Fibroblast of lung (primary cell): ENCODE data around the gene RXRA. TPM values are rescaled to one million over a fixed set of nuclear protein-coding genes. Genes with fewer than 3 reads are reported as not detected.

Source experiments
- DNase-seq, 2 donors: peaks; one replicate each; pipeline versions ENCODE4 v3.0.0 to v3.0.0-alpha.2; 2010; ENCODE audit warnings: low read depth in 2 of 2
- H2AFZ ChIP-seq: 2 replicates; pipeline ENCODE4 v1.5.1; 2012; ENCODE audit warnings: low read length, control low read depth, inconsistent platforms
- H3K27ac ChIP-seq: 2 replicates; pipeline ENCODE4 v1.5.1; 2011; ENCODE audit warnings: low read length, control low read depth; ENCODE audit not compliant: insufficient read depth
- H3K27me3 ChIP-seq: 2 replicates; pipeline ENCODE4 v1.5.1; 2011; ENCODE audit warnings: mild to moderate bottlenecking, low read length; ENCODE audit not compliant: control insufficient read depth, insufficient read depth
- H3K36me3 ChIP-seq: 2 replicates; pipeline ENCODE4 v1.5.1; 2011; ENCODE audit warnings: low read length; ENCODE audit not compliant: control insufficient read depth, insufficient read depth
- H3K4me1 ChIP-seq: 2 replicates; pipeline ENCODE4 v1.5.1; 2011; ENCODE audit warnings: low read length; ENCODE audit not compliant: control insufficient read depth, insufficient read depth; ENCODE audit errors: extremely low read depth
- H3K4me2 ChIP-seq: 2 replicates; pipeline ENCODE4 v1.5.1; 2011; ENCODE audit warnings: low read length, control low read depth; ENCODE audit not compliant: insufficient read depth; ENCODE audit errors: extremely low read depth
- H3K4me3 ChIP-seq, 4 experiments: fragments of 200-600 bp in 1 of 4; sonication (generic) in 1 of 4; replicated peaks in 1 of 4; 2 replicates each; pipeline ENCODE4 v1.5.1; 2011 to 2016; ENCODE audit warnings: low read length in 4 of 4, low read depth in 3 of 4, mild to moderate bottlenecking in 3 of 4, control low read depth in 2 of 4, inconsistent platforms in 1 of 4, mixed read lengths in 1 of 4; ENCODE audit not compliant: insufficient read depth in 1 of 4; ENCODE audit errors: control extremely low read depth in 1 of 4
- H3K79me2 ChIP-seq: 2 replicates; pipeline ENCODE4 v1.5.1; 2012; ENCODE audit warnings: mild to moderate bottlenecking, low read length, inconsistent platforms; ENCODE audit not compliant: control insufficient read depth, insufficient read depth
- H3K9ac ChIP-seq: 2 replicates; pipeline ENCODE4 v1.5.1; 2011; ENCODE audit warnings: mild to moderate bottlenecking, low read length, control low read depth; ENCODE audit not compliant: insufficient read depth
- H3K9me3 ChIP-seq: 2 replicates; pipeline ENCODE4 v1.5.1; 2012; ENCODE audit warnings: low read depth, low read length; ENCODE audit not compliant: control insufficient read depth, insufficient read depth
- H4K20me1 ChIP-seq: 2 replicates; pipeline ENCODE4 v1.5.1; 2011; ENCODE audit warnings: low read length; ENCODE audit not compliant: control insufficient read depth, insufficient read depth; ENCODE audit errors: extremely low read depth
- CTCF ChIP-seq, 2 donors: IDR thresholded peaks in 1 of 2; conservative IDR thresholded peaks in 1 of 2; 1 replicate in 1 of 2; 2 replicates in 1 of 2; pipeline ENCODE4 v1.5.1; 2011 to 2012; ENCODE audit warnings: low read length in 2 of 2, control low read depth in 1 of 2, inconsistent platforms in 1 of 2, low read depth in 1 of 2, mild to moderate bottlenecking in 1 of 2
- EZH2 ChIP-seq: IDR thresholded peaks from 2 replicates; pipeline ENCODE4 v1.5.1; 2012; ENCODE audit warnings: low read length, control low read depth, mild to moderate bottlenecking; ENCODE audit errors: missing control alignments
- polyA plus RNA-seq, 2 donors: library from polyadenylated mRNA; depleted of rRNA in 1 of 2; stranded (reverse) in 1 of 2; unstranded in 1 of 2; fragments of >200 nt; gene quantifications; 2 replicates each; pipeline ENCODE4 v1.2.1, GENCODE V29; 2011 to 2012; ENCODE audit warnings: missing spikeins in 1 of 2
- total RNA-seq: library from RNA; depleted of rRNA; stranded (reverse); fragments of >200 nt; gene quantifications from 2 replicates; pipeline ENCODE4 v1.2.1, GENCODE V29; 2014

RXRA gene
- total and polyA plus RNA-seq, 2 donors (not counting 1 experiment from before 2014, with no cell fraction given) = 13.3 to 14.9 TPM

DNA sequence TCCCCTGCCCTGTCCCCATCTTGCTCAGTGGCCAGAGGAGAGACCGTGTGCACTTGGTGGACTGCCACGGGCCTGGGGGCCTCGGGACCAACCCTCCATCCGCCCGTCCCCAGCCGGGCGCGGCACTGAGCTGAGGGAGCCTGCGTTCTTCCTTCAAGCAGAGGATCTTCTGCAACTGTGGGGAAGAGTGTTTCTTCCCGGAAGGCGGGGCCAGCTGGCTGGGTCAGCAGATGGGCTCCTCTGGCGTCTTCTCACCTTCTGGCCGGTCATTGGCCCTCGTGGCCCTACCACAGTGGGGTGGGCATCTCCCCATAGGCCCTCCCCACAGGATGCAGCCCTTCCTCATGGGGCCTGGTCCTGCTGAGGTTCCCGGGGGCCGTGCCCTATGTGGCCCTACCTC, 17.4 kb downstream of the RXRA start:
- Histone ChIP-seq H3K27ac (no peak overlapping the region), H3K79me2 (peaks cover 57% of the 10 kb centered on the region), H3K9ac (no peak overlapping the region), H3K4me3 (no peak overlapping the region), H4K20me1 (no peaks in the 10 kb centered on the region), H3K4me2 (no peak overlapping the region), H3K36me3 (peaks cover 2% of the 10 kb centered on the region), H3K4me1 (no peaks in the 10 kb centered on the region), H3K9me3 (no peaks in the 10 kb centered on the region), H2AFZ (no peak overlapping the region), H3K27me3 (no peaks in the 10 kb centered on the region)
- DNase-seq = no peak
- TF ChIP-seq EZH2 (no peak), CTCF (conservative IDR thresholded peaks at IDR 0.05 in 1 of 2, IDR thresholded peaks at IDR 0.05 in 1 of 2; ENCODE audit: low read depth in 1 of 2, low read length in 2 of 2) (no peak)

- Histone ChIP-seq H2AFZ (no peak overlapping the region), H3K9me3 (no peaks in the 10 kb centered on the region), H3K4me2 (no peak overlapping the region), H3K9ac (no peak overlapping the region), H4K20me1 (no peaks in the 10 kb centered on the region), H3K4me3 (no peak overlapping the region), H3K4me1 (no peaks in the 10 kb centered on the region), H3K27ac (no peak overlapping the region), H3K36me3 (no peaks in the 10 kb centered on the region), H3K27me3 (no peaks in the 10 kb centered on the region), H3K79me2 (peaks cover 56% of the 10 kb centered on the region)
- TF ChIP-seq CTCF (conservative IDR thresholded peaks at IDR 0.05 in 1 of 2, IDR thresholded peaks at IDR 0.05 in 1 of 2; ENCODE audit: low read depth in 1 of 2, low read length in 2 of 2) = peak in 1 of 2 donors; percentile 19
- TF ChIP-seq EZH2 = no peak
- DNase-seq = peak in 1 of 2 donors; percentile 67
Observed at GRCh38 chr9:134344068-134344799, 18.0 kb downstream of the RXRA start.

DNA sequence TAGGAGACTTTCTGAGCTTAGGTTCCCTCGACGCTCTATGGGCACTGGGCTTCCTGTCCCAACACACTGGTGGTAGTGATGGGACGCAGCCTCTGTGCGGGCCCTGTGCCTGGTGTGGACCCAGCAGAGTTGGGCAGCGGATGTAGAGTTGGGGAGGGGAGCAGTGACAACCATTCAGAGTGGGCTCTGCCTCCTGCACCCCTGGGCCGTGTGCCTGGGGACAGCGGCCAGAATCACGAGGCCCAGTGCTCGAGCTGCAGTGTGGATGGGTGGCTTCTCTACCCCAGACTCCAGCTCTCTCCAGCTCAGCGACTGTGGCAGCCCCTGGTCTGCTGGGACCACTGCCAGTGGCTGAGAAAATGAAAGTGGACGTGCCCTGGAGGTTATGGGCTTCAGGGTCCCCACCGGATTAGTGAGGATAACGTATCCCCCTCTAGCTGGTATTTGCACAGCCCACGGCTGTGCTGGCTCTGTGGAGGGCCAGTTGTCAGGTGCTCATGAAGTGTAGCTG, 18.6 kb downstream of the RXRA start:
- no peaks in the 10 kb centered on the region for H4K20me1 ChIP-seq
- no peaks in the 10 kb centered on the region for H3K9me3 ChIP-seq
- H3K27ac ChIP-seq = no peak overlapping the region
- no peak overlapping the region for H3K9ac ChIP-seq
- no peaks in the 10 kb centered on the region for H3K27me3 ChIP-seq
- H2AFZ ChIP-seq = no peak overlapping the region
- H3K79me2 ChIP-seq = peaks cover 50% of the 10 kb centered on the region
- no peak for DNase-seq
- no peak overlapping the region for H3K4me3 ChIP-seq
- H3K4me1 ChIP-seq = no peaks in the 10 kb centered on the region
- no peak for TF ChIP-seq CTCF (conservative IDR thresholded peaks at IDR 0.05 in 1 of 2, IDR thresholded peaks at IDR 0.05 in 1 of 2; ENCODE audit: low read depth in 1 of 2, low read length in 2 of 2)
- TF ChIP-seq EZH2 = no peak
- H3K4me2 ChIP-seq = no peak overlapping the region
- H3K36me3 ChIP-seq = no peaks in the 10 kb centered on the region
